WTC11 (cell line): ENCODE results near the gene PHLDB2.

Source experiments
- ELF4 ChIP-seq: sonication (generic); formaldehyde crosslinking; IDR thresholded peaks from 2 replicates; pipeline ENCODE4 v1.8.1; 2022; ENCODE audit warnings: low read depth, mild to moderate bottlenecking, moderate library complexity, missing genetic modification reagents
- FOXJ3 ChIP-seq: sonication (generic); formaldehyde crosslinking; IDR thresholded peaks from 2 replicates; pipeline ENCODE4 v1.9.0; 2021; ENCODE audit warnings: missing genetic modification reagents, mild to moderate bottlenecking, borderline replicate concordance
- NR2C2 ChIP-seq: sonication (generic); formaldehyde crosslinking; IDR thresholded peaks from 2 replicates; pipeline ENCODE4 v1.8.0; 2022; ENCODE audit warnings: mild to moderate bottlenecking, missing genetic modification reagents
- SMAD3 ChIP-seq: sonication (generic); formaldehyde crosslinking; IDR thresholded peaks from 2 replicates; pipeline ENCODE4 v1.8.0; 2022; ENCODE audit warnings: missing genetic modification reagents, mild to moderate bottlenecking, borderline replicate concordance
- SOX15 ChIP-seq: fragments of 250-450 bp; sonication (Bioruptor Pico); IDR thresholded peaks from 2 replicates; pipeline ENCODE4 v1.9.0; 2021; ENCODE audit warnings: mild to moderate bottlenecking
- SP1 ChIP-seq: sonication (generic); formaldehyde crosslinking; conservative IDR thresholded peaks from 2 replicates; pipeline ENCODE4 v1.8.1; 2022; ENCODE audit warnings: missing genetic modification reagents
- TEAD4 ChIP-seq: sonication (generic); formaldehyde crosslinking; IDR thresholded peaks from 2 replicates; pipeline ENCODE4 v1.8.0; 2022; ENCODE audit warnings: mild to moderate bottlenecking, missing genetic modification reagents
- TF ChIP-seq, protein P1 (sequence below): fragments of 200-600 bp; IDR thresholded peaks from 2 replicates; pipeline ENCODE4 v1.8.0; 2022; ENCODE audit warnings: antibody characterized with exemption
- TF ChIP-seq, protein P2 (sequence below): fragments of 250-450 bp; sonication (Bioruptor Pico); IDR thresholded peaks from 2 replicates; pipeline ENCODE4 v1.8.0; 2021; ENCODE audit warnings: mild to moderate bottlenecking
- TF ChIP-seq, protein P3 (sequence below): sonication (generic); formaldehyde crosslinking; IDR thresholded peaks from 2 replicates; pipeline ENCODE4 v1.8.1; 2023; ENCODE audit warnings: mild to moderate bottlenecking, missing genetic modification reagents, moderate library complexity
- TF ChIP-seq, protein P4 (sequence below): fragments of 250-450 bp; sonication (Bioruptor Pico); IDR thresholded peaks from 2 replicates; pipeline ENCODE4 v2.1.2; 2022; ENCODE audit warnings: mild to moderate bottlenecking, moderate library complexity
- TF ChIP-seq, protein P5 (sequence below): sonication (generic); formaldehyde crosslinking; IDR thresholded peaks from 2 replicates; pipeline ENCODE4 v1.8.0; 2022; ENCODE audit warnings: mild to moderate bottlenecking, missing genetic modification reagents

DNA sequence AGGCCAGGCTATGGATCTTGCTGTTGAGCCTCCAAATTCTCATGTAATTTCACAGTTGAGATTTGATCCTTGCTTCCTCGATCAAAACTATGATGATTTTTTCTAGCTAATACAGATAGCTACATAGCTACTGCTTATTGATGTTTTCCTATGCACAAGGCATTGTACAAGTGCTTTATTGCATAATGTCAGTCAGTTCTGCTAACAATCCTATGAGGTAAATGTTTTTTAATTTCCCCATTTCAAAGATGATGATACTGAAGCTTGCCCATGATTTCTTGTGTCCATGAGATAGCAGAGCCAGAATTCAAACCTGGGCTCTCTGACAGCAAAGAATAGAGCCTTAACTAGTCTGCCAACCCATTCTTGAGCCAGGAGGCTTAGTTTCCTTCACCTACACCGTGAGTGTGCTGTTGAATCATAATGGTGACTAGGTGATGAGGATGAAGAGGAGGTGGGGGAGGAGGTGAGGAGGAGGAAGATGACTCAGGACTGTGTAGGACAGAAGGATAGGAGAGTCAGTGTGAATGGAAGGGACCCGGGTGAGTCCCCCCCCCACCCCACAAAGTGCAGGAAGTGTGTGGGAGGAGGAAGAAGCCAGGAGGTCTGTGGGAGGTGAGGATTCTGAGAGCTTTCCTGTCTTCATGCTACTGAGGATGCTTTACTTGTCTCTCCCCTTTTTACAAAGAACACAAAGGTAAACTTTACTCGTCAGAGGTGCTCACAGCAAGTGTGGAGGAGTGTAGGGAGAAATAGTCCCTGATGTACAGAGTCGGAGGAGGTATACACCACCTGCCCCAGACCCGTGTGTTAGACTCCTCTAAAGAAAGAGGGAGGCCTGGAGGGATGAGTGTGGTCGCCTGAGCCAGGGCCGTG is 143.3 kb downstream of the PHLDB2 start:
- TF ChIP-seq NR2C2 (no peak), SMAD3 (CRISPR knock-in tag) (no peak), TEAD4 (CRISPR knock-in tag) (no peak), ELF4 (CRISPR knock-in tag) (no peak), SOX15 (CRISPR knock-in tag) (no peak), FOXJ3 (no peak), SP1 (CRISPR knock-in tag) (no peak)
- TF ChIP-seq, protein P1, sequence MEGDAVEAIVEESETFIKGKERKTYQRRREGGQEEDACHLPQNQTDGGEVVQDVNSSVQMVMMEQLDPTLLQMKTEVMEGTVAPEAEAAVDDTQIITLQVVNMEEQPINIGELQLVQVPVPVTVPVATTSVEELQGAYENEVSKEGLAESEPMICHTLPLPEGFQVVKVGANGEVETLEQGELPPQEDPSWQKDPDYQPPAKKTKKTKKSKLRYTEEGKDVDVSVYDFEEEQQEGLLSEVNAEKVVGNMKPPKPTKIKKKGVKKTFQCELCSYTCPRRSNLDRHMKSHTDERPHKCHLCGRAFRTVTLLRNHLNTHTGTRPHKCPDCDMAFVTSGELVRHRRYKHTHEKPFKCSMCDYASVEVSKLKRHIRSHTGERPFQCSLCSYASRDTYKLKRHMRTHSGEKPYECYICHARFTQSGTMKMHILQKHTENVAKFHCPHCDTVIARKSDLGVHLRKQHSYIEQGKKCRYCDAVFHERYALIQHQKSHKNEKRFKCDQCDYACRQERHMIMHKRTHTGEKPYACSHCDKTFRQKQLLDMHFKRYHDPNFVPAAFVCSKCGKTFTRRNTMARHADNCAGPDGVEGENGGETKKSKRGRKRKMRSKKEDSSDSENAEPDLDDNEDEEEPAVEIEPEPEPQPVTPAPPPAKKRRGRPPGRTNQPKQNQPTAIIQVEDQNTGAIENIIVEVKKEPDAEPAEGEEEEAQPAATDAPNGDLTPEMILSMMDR, result no peak
- TF ChIP-seq, protein P2, sequence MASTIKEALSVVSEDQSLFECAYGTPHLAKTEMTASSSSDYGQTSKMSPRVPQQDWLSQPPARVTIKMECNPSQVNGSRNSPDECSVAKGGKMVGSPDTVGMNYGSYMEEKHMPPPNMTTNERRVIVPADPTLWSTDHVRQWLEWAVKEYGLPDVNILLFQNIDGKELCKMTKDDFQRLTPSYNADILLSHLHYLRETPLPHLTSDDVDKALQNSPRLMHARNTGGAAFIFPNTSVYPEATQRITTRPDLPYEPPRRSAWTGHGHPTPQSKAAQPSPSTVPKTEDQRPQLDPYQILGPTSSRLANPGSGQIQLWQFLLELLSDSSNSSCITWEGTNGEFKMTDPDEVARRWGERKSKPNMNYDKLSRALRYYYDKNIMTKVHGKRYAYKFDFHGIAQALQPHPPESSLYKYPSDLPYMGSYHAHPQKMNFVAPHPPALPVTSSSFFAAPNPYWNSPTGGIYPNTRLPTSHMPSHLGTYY (CRISPR knock-in tag), result no peak
- TF ChIP-seq, protein P3, sequence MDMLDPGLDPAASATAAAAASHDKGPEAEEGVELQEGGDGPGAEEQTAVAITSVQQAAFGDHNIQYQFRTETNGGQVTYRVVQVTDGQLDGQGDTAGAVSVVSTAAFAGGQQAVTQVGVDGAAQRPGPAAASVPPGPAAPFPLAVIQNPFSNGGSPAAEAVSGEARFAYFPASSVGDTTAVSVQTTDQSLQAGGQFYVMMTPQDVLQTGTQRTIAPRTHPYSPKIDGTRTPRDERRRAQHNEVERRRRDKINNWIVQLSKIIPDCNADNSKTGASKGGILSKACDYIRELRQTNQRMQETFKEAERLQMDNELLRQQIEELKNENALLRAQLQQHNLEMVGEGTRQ (CRISPR knock-in tag), result no peak
- TF ChIP-seq, protein P4, sequence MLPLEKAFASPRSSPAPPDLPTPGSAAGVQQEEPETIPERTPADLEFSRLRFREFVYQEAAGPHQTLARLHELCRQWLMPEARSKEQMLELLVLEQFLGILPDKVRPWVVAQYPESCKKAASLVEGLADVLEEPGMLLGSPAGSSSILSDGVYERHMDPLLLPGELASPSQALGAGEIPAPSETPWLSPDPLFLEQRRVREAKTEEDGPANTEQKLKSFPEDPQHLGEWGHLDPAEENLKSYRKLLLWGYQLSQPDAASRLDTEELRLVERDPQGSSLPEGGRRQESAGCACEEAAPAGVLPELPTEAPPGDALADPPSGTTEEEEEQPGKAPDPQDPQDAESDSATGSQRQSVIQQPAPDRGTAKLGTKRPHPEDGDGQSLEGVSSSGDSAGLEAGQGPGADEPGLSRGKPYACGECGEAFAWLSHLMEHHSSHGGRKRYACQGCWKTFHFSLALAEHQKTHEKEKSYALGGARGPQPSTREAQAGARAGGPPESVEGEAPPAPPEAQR (CRISPR knock-in tag), result no peak
- TF ChIP-seq, protein P5, sequence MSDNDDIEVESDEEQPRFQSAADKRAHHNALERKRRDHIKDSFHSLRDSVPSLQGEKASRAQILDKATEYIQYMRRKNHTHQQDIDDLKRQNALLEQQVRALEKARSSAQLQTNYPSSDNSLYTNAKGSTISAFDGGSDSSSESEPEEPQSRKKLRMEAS, result no peak
